Central memory CD8-positive, alpha-beta T cell (primary cell): Measurements from ENCODE around the gene CCDC6.
A peak's percentile ranks its signal among the peaks of the same experiment; 100 is the strongest.

Experiments
- ATAC-seq: fragments of 150-1000 bp; cut with Tn5 transposase; replicated peaks from 2 replicates; pipeline ENCODE4 v1.10.0; 2022; ENCODE audit warnings: mild to moderate bottlenecking, moderate FRiP score, moderate number of reproducible peaks; ENCODE audit not compliant: poor library complexity, severe bottlenecking; ENCODE audit errors: extremely low read depth
- DNase-seq, 2 donors: peaks; one replicate each; pipeline ENCODE4 v3.0.0; 2021; ENCODE audit warnings: low spot score in 2 of 2
- H3K27ac Mint-ChIP-seq: one replicate; pipeline ENCODE4 v1.8.0; 2022; ENCODE audit warnings: low read depth, mild to moderate bottlenecking, moderate library complexity, mixed read lengths
- H3K27me3 Mint-ChIP-seq: one replicate; pipeline ENCODE4 v1.8.0; 2022; ENCODE audit warnings: mixed read lengths
- H3K36me3 Mint-ChIP-seq: one replicate; pipeline ENCODE4 v1.8.0; 2022; ENCODE audit warnings: mild to moderate bottlenecking, moderate library complexity, mixed read lengths; ENCODE audit not compliant: insufficient read depth
- H3K4me1 Mint-ChIP-seq: one replicate; pipeline ENCODE4 v1.8.0; 2022; ENCODE audit warnings: mixed read lengths
- H3K4me3 Mint-ChIP-seq: one replicate; pipeline ENCODE4 v1.8.0; 2022; ENCODE audit warnings: mild to moderate bottlenecking, moderate library complexity, mixed read lengths
- H3K9me3 Mint-ChIP-seq: one replicate; pipeline ENCODE4 v1.8.0; 2022; ENCODE audit warnings: mixed read lengths

Gene CCDC6

DNA sequence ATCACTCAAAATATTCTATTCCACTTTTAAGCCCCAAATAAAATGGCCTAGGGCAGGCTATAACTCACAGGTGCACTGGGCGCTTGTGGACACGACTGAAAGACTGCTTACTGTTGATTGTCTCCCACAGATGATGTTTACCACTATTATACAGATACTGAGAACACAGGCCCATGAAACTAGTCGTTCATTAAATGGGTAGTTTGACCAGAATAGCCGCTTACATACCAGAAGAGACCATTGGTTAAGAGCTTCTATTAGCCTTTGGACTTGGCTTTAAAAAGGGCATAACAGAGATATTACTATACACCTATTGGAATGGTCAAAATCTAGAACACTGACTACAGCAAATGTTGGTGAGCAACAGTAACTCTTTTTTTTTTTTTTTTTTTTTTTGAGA is 4.3 kb downstream of the CCDC6 start:
- no peak for DNase-seq
- no peak overlapping the region for H3K27ac Mint-ChIP-seq
- no peak overlapping the region for H3K4me3 Mint-ChIP-seq
- peaks cover 8% of the 10 kb centered on the region for H3K36me3 Mint-ChIP-seq
- no peaks in the 10 kb centered on the region for H3K9me3 Mint-ChIP-seq
- peaks cover 80% of the 10 kb centered on the region for H3K4me1 Mint-ChIP-seq
- H3K27me3 Mint-ChIP-seq = no peaks in the 10 kb centered on the region
- ATAC-seq = no peak

DNA sequence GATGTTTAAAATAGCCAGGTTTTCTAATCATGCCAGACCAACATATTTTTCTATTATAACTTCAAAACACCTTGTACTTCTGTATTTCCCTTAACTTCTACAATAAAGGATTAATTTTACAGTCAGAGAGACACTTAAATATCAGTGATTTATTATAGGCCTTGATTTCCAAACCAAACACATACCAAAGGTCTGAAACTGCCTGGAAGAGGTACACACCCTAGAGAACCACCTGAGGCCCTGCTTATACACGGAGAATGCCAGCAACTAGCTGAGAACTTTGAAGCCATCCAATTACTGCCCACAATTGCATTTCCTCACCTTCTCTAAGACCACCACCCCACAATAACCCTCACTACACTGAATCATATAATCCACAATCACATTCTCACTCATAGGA is 4.9 kb downstream of the CCDC6 start:
- Mint-ChIP-seq H3K36me3 (peaks cover 4% of the 10 kb centered on the region), H3K9me3 (no peaks in the 10 kb centered on the region), H3K27ac (no peak overlapping the region), H3K4me3 (no peak overlapping the region), H3K27me3 (no peaks in the 10 kb centered on the region), H3K4me1 (peaks cover 81% of the 10 kb centered on the region)
- ATAC-seq (no peak), DNase-seq (no peak)

DNA sequence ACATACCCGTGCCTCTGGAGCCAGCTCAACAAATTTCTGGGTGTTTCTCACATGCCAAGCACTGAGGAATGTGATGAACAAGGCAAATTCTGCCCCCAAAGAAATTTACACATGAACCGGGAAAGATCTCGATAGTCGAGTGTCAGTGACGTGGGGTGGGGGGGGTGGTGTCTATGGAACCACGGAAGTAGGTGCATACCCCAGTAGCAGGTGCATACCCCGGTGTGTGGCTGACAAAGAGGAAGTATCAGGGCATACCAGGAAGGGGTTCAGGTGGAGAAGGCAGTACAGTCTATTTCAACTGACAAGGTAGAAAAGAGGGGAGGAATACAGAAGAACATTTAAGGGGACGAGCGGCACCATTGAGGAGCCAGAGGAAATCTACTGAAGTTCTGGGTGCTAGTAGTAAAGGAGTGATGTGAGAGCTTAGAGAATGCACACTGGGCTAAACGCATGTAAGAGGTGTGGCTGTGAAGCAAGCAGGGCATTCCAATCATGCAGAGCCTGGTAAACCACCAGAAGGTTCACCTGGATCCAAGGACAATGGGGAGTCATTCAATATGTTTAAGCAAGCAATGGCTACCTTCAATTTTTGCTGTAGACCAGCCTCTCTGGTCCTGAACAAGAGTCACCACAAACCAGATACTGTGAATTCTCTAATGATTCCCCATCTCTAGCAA is 6.2 kb downstream of the CCDC6 start:
- H3K36me3 Mint-ChIP-seq = no peaks in the 10 kb centered on the region
- no peak overlapping the region for H3K27ac Mint-ChIP-seq
- H3K27me3 Mint-ChIP-seq = no peaks in the 10 kb centered on the region
- DNase-seq = no peak
- no peaks in the 10 kb centered on the region for H3K9me3 Mint-ChIP-seq
- H3K4me3 Mint-ChIP-seq = no peak overlapping the region
- H3K4me1 Mint-ChIP-seq = peaks cover 79% of the 10 kb centered on the region
- ATAC-seq = no peak

DNA sequence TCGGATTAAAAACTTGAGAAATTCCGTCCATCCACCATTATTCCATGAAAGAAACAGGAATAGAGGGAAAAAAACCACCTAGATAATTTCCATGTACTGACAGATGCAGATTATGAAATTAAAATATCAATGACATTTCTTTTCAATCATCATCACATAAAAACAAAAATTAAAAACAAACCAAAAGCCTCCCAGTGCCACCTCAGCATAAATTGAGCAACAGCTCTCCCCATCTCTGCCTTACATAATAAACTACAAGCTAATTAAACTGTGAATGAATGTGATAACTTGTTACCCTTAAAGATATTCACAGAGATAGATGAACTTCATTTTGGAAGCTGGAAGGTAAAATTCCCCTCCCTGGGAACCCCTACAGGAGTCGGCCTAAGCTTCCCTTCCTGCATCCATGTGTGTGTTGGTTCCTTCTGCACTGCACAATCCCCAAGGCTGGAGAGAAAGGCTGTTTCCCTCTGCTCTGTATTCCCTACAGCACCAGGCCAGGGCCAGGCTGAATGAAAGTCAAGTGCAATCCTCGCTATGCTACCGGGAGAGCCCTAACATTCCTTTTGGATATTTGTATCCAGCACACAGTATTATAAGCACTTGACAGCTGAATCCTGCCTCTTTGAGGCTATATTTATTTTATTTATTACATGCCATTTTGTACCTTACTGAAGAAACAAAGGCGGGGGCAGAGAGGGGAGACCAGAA is 8.1 kb downstream of the CCDC6 start:
- H3K4me1 Mint-ChIP-seq = peaks cover 73% of the 10 kb centered on the region

DNA sequence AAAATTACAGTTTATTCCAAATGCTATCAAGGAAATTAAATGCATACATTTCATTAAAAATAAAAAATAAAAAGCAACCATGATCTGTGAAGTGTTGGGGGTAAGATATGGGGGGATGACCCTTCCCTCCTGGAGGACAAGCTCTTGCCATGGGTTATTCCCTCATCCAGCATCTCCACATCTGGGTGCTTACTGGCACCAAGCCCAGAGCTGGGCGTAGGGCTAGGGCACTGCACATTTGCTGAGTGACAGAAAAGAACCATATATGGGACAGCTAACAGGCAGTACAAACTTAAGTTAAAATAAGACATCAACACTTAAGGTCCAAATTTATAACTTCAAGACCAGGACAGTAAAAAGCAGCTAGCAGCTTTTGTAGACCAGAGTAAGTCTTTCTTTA is 10.2 kb downstream of the CCDC6 start:
- H3K4me1 Mint-ChIP-seq = peaks cover 73% of the 10 kb centered on the region
- H3K36me3 Mint-ChIP-seq = no peaks in the 10 kb centered on the region
- peak overlapping the region; percentile 53 for H3K27ac Mint-ChIP-seq
- no peaks in the 10 kb centered on the region for H3K9me3 Mint-ChIP-seq
- H3K27me3 Mint-ChIP-seq = no peaks in the 10 kb centered on the region
- DNase-seq = no peak
- no peak overlapping the region for H3K4me3 Mint-ChIP-seq
- no peak for ATAC-seq

More for the DNA sequence above, 8.1 kb downstream of the CCDC6 start:
- H3K36me3 Mint-ChIP-seq = no peaks in the 10 kb centered on the region
- no peak for ATAC-seq
- no peak overlapping the region for H3K27ac Mint-ChIP-seq
- no peak for DNase-seq
- no peaks in the 10 kb centered on the region for H3K27me3 Mint-ChIP-seq
- H3K4me3 Mint-ChIP-seq = no peak overlapping the region
- H3K9me3 Mint-ChIP-seq = no peaks in the 10 kb centered on the region

DNA sequence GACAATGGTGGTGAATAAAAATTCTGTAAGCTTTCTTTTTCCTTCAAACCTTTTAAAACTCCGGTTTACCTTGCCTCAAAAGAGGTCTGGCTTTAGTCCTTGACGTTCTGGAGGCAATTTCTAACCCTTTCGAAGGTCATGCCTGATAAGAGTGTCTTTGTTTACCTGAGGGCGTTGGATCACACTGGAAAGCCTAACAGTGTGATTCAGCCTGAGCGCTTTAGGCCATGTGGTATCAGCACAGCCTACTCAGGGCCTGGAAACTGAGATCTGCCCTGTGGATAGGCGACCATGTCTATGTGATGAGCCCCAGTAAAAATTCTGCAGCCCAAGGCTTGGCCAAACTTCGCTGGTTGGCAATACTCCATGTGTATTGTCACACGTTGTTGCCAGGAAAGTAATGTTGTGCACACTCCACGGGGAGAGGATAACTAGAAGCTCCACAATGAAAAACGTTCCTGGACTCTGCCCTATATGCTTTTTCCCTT is 10.7 kb downstream of the CCDC6 start:
- no peak overlapping the region for H3K27ac Mint-ChIP-seq
- ATAC-seq = no peak
- H3K27me3 Mint-ChIP-seq = no peaks in the 10 kb centered on the region

DNA sequence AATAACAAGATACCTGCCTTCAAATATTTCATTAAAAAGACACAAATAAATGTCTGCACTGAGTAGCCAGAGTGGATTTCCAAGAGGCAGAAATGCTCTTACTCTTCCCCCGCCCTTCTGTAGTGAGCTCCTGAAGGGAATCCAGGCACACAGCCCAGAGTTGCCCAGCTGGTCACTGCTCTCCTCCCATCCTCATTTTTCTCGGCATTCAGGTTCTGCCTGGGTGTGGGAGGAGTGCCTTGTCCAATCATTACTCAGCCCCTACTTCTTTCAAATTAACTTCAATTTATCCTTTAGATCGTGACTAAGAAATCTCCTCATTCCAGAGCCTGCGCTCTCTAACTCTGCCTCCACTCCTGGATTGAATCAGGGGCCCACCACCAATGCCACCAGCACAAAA is 12.2 kb downstream of the CCDC6 start:
- H3K27me3 Mint-ChIP-seq = no peaks in the 10 kb centered on the region
- ATAC-seq (no peak), DNase-seq (no peak)
- H3K36me3 Mint-ChIP-seq = peaks cover 3% of the 10 kb centered on the region
- no peak overlapping the region for H3K4me3 Mint-ChIP-seq
- peak overlapping the region; percentile 38 for H3K27ac Mint-ChIP-seq
- peaks cover 66% of the 10 kb centered on the region for H3K4me1 Mint-ChIP-seq
- no peaks in the 10 kb centered on the region for H3K9me3 Mint-ChIP-seq

More for the DNA sequence above, 10.7 kb downstream of the CCDC6 start:
- Mint-ChIP-seq H3K9me3 (no peaks in the 10 kb centered on the region), H3K4me1 (peaks cover 69% of the 10 kb centered on the region), H3K36me3 (no peaks in the 10 kb centered on the region), H3K4me3 (no peak overlapping the region)
- DNase-seq = no peak

DNA sequence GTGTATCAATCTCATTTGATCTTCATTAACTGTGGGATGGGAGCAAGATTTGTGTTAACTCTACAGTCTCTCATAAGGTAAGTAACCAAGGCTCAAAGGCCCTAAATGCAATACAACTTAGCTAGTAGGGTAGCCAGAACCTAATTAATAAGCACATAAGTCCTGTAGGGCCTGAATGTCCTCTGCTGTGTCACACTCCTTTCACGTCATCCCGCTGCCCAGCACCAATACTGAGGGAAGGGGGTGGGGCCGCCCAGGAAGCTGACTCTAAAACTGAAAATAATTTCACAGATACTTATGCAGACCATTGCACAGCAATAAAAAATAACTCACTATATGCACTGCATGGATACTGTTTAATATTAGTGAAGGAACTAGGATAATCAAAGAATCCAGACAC is 13.7 kb downstream of the CCDC6 start:
- DNase-seq = no peak
- no peak for ATAC-seq
- no peaks in the 10 kb centered on the region for H3K27me3 Mint-ChIP-seq
- no peak overlapping the region for H3K4me3 Mint-ChIP-seq
- peaks cover 65% of the 10 kb centered on the region for H3K4me1 Mint-ChIP-seq
- H3K9me3 Mint-ChIP-seq = no peaks in the 10 kb centered on the region
- peaks cover 3% of the 10 kb centered on the region for H3K36me3 Mint-ChIP-seq
- no peak overlapping the region for H3K27ac Mint-ChIP-seq

DNA sequence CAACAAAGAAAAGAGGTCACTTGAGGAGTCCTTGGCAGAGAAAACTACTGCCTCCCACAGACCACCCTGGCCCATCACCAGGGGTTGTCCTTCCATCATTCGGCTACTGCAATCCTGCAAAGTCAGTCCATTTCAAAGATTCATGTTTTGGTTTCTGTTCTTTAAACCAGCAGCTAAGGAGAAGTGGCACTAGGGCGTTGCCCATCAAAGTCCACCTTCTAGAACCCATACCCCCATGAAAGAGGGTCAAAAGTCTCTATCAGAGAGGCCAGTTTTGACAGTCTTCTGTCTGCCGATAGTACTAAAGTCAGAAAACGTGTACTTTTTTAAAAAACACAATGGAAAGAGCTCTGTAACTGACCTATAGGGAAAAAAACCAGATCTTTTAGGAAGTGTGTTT is 14.4 kb downstream of the CCDC6 start:
- no peak overlapping the region for H3K27ac Mint-ChIP-seq
- no peak for ATAC-seq

DNA sequence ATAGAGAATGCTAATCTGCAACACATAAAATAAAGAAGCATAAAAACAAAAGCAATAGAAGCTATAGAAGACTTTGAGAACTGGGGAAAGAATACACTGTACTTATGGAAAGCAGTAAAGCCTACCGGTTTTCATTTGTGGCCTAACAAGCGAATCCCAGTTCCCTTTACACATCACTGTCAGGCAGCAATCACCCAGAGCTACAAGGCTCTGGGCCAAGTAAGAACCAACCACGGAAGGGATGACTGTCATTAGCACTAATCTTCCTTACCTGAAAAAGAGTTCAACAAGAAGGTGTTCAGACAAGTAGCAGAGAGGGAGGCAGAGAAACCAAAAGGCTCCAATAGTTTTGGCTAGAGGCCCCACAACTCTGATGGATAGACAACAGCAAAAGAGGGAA is 15.0 kb downstream of the CCDC6 start:
- Mint-ChIP-seq H3K4me1 (peaks cover 70% of the 10 kb centered on the region), H3K4me3 (no peak overlapping the region), H3K36me3 (peaks cover 3% of the 10 kb centered on the region), H3K9me3 (no peaks in the 10 kb centered on the region), H3K27me3 (no peaks in the 10 kb centered on the region), H3K27ac (no peak overlapping the region)
- no peak for DNase-seq
- no peak for ATAC-seq

More for the DNA sequence above, 14.4 kb downstream of the CCDC6 start:
- Mint-ChIP-seq H3K9me3 (no peaks in the 10 kb centered on the region), H3K36me3 (peaks cover 3% of the 10 kb centered on the region), H3K27me3 (no peaks in the 10 kb centered on the region), H3K4me3 (no peak overlapping the region), H3K4me1 (peaks cover 69% of the 10 kb centered on the region)
- DNase-seq = no peak

DNA sequence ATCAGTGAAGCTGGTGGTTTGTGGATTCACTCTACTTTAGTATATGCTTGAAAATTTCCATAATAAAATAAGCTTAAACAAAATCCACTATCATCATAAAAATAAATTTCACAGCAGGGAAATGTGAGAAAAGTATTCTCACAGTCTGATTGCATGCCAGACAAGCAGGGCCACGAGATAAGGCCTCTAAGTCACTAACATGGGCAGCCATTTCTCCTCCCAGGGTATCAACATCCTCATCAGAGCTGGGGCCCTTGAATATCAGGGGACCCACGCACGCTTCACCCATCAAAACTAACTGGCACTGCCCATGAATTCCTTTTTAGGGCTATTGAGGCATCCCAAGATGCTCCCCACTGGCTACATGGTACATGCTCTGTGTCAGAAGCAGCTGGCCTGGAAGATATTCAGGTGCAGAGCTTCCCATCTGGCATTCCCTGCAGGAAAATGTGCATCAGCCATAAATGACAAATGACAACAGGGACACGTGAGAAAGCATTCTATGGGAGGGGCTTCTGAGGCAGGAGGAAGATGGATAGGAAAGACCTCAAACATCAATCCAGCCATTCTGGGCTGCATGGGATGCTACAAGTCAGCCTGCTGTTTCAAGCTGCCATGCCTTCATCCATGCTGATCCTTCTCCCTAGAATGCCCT is 17.4 kb downstream of the CCDC6 start:
- ATAC-seq = no peak
- DNase-seq = no peak
- Mint-ChIP-seq H3K27ac (no peak overlapping the region), H3K27me3 (no peaks in the 10 kb centered on the region), H3K36me3 (peaks cover 3% of the 10 kb centered on the region), H3K4me3 (no peak overlapping the region), H3K4me1 (peaks cover 83% of the 10 kb centered on the region), H3K9me3 (no peaks in the 10 kb centered on the region)

DNA sequence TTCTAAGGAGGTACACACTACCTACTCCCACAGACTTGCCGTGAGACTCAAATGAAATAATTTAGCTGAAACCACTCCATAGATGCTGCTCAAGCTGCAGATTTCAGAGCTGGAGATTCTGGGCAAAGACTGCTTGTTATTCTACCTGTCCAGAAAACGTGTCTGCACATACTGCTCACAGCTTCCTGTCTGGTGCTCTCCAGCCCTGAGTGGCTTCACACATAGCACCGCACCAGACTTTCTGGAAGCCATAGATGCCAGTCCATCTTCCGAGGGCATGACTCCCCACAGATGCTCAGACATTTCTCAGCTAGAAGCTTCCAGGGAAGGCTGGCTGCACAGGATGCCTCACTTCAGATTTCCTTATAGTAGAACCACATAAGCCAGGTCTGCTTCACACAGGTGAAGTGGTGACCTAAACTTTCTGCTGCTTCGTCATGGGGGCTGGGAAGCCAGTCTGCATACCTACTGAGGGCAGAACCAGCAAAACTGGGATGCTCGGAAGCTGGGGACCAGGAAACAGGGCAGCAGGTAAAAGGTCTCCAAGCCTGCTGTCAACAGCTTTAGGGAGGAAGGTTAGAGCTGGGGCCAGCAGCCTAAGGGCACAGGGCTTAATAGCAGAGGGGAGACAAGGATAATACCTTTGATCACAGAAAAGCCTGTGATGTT is 18.2 kb downstream of the CCDC6 start:
- Mint-ChIP-seq H3K36me3 (peaks cover 3% of the 10 kb centered on the region), H3K27me3 (no peaks in the 10 kb centered on the region), H3K9me3 (no peaks in the 10 kb centered on the region), H3K4me1 (peaks cover 85% of the 10 kb centered on the region), H3K4me3 (no peak overlapping the region), H3K27ac (peak overlapping the region; percentile 78)
- DNase-seq = peak in 1 of 2 donors; percentile 16
- peak; percentile 89 for ATAC-seq
